DMS 273 treated with DMSO at 0.1 percent for 48 hours (cell line): ENCODE data around the gene ASTN2.

ENCODE experiments used
- DNase-seq: peaks from one replicate; lab custom pipeline; 2025; lab: John Stamatoyannopoulos, UW

The ASTN2 gene

DNA sequence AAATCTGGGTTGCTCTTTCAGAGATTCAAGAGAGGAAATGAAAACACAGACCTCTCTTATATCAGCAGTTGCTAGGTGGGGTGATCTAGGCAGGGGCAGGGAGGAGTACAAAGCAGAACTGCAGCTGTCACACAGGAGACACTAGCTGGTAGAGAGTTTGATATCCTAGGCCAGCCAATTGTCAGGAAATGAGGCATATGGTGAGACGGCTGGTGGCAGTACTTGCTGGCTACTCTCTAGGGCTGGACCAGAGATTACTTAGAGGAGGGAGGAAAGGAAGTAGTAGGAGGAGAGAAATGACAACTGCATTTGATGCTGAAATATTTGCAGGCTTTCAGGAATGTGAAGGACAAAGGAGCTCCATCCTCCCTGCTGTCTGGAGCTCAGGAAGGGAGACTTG is 614.0 kb downstream of the ASTN2 start:
- peak; percentile 56 for DNase-seq

GRCh38 chr9:116800074-116800473 is 614.8 kb downstream of the ASTN2 start:
- no peak for DNase-seq

DNA sequence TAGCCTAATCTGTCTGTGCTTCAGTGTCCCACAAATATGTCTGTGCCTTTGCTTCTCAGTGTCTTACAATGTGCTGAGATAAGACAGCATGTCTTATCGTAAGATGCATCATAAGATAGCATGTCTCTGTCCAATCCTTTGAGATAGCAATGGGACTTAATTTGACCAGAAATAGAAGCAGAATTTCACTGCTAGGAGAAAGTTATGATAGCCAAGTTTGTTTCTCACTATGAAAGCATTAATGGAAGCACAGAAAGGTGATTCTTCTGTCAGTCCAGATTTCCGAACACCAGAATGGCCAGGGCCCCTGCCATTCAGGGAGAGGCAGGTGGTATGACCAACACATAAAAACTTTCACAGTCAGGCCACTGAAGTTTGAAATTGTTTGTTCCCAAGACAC is 616.3 kb downstream of the ASTN2 start:
- DNase-seq: no peak

DNA sequence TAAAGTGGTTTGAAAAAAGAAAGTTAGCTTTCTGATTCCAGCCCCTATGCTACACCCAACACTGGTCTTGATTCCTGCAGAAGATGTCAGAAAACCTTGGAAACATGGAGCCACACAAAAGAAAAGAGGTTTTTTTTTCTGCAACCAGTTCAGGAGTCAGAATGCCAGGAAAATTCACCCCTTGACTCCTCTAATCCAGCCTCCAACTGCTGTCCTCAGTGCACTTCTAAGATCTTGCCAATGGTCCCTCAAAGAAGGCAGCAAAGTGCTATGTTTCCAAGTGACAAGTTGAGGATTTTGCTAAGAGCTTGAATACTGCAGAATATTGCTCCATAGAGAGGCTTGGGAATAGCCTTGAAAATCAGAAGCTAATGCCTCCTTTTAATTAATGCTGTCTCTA is 617.6 kb downstream of the ASTN2 start:
- DNase-seq: no peak

DNA sequence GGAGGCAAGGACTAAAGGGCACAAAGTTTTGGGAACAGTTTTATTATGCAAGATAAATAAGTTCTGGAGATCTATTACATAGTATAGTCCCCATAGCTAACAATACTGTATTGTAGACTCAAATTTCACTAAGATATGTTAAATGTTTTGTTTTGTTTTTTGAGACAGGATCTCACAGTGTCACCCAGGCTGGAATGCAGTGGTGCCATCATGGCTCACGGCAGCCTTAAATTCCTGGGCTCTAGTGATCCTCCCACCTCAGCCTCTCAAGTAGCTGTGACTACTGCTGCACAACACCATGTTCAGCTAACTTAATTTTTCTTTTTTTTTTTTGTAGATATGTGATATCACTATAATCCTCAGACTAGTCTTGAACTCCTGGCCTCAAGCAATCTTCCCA is 618.2 kb downstream of the ASTN2 start:
- DNase-seq: no peak

- DNase-seq: no peak
These were observed 619.0 kb downstream of the ASTN2 start for GRCh38 chr9:116795821-116796220.

- DNase-seq: no peak
These were observed 622.6 kb downstream of the ASTN2 start for GRCh38 chr9:116792271-116792670.

DNA sequence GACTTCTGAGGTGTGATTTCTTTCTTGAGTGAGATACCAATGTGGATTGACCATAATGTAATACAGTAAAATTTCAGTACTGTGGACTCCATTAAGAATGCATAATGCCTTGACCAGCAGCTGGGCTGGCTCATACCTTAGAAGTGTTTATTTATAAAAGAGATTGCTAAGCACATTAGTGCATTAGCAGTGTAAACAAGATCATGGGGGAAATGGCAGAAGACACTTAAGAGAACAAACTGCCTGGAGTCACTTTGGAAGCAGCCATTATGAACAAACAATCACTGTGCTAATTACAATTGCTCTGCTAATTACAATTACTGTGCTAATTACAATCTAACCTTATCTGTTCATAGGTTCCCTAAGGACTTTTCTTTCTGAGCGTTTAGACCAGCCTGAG is 623.5 kb downstream of the ASTN2 start:
- DNase-seq: no peak

DNA sequence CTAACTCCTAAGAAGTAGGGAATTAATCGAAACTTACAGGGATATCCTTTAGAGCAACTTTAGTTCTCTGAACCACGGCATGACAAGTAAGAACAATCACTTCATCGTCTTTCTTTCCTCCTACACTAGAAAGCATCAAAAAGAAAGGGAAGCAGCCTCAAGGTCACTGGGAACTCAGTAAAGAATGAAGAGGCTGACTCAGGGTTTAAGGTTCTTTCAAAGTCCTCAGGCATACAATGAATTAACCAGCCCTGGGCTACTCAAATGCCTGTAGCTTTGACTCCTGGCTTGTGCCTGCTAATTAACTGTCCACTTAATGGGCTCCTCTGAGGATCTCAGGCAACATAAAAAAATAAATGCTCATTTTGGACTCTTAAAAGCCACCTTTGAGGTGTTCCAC is 625.8 kb downstream of the ASTN2 start:
- no peak for DNase-seq

DNA sequence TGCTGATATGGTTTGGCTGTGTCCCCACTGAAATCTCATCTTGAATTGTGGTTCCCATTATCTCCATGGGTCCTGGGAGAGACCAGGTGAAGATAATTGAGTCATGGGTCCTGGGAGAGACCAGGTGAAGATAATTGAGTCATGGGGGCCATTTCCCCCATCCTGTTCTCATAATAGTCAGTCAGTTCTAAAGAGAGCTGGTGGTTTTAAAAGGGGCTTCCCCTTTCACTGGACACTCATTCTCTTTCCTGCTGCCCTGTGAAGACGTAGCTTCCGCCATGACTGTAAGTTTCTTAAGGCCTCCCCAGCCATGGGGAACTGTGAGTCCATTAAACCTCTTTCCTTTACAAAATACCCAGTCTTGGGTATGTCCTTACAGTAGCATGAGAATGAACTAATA is 628.1 kb downstream of the ASTN2 start:
- no peak for DNase-seq

DNA sequence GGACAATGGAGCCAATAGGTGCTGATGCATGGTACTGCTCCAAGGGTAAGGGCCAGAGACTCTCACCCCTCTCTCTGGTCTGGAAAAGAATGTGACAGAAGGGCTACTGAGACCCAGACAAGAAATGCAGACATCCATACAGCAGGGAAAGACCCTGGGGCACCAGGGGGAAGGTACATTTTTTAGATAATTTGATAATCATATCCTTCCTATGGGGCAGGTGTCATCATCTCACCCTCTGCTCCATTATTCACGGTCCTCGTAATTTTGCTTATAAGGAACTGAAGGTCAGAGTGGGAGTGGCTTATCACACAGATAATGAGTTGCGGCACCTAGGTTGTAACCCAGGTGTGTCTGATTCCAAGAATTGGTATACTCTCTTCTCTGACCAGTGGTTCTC is 637.7 kb downstream of the ASTN2 start:
- no peak for DNase-seq

- no peak for DNase-seq
These were observed 640.3 kb downstream of the ASTN2 start for GRCh38 chr9:116774421-116775180.

DNA sequence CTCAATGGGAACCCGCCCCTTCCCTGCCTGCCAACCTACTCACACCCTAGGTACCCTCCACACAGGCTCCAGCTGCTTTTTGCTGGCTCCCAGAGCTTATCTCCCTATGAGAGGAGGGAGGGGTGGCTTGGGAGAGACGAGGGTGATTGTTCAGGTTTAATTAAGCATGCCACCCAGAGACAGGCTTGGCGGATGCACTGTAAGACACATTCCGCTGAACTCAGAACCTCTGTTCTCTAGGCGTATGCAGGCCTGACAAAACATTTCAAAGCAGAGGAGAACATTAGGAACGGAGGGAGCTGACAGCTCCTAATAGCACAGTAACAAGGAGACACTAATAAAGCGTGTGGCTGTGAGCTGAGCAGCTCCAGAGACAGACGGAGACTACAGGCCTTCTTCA is 647.6 kb downstream of the ASTN2 start:
- no peak for DNase-seq

DNA sequence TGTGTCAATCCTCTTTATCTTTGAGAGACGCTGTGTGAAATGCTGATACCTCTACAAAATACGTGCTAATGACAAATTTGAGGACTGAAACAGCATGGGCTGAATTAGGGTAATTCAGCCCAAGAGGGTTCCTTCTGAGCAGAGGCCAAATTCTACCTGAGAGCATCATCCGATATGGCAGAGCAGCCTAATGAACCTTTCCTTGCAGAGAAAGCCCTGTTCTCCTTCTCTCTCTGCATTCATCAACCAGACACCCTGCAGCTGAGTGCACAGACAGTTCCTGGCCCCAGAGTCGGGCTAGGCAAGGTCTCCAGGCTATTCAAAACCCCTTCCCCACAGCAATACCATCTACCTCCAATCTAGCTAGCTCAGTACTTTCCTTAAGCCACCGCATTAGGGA is 649.8 kb downstream of the ASTN2 start:
- DNase-seq: no peak

DNA sequence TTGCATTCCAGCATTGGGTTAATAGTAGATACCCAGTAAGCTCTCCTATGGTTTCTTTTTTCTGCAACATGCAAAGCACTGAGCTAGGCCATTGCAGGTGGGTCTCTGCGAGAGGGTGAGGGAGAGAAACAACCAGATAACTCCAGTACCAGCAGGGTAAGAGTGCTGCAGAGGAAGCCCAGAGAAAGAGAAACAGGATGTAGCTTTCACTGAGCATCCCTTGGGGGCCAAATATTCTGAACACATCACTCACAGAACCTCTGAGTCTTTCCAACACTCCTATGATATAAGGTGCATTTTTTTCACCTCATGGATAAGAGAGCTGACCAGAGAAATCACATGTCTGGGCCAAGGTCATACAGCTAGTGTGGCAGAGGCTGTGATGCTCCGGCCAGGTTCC is 651.1 kb downstream of the ASTN2 start:
- DNase-seq: no peak

- no peak for DNase-seq
These were observed 654.2 kb downstream of the ASTN2 start for GRCh38 chr9:116760636-116761035.

- DNase-seq: peak; percentile 52
These were observed 657.8 kb downstream of the ASTN2 start for GRCh38 chr9:116757030-116757429.

DNA sequence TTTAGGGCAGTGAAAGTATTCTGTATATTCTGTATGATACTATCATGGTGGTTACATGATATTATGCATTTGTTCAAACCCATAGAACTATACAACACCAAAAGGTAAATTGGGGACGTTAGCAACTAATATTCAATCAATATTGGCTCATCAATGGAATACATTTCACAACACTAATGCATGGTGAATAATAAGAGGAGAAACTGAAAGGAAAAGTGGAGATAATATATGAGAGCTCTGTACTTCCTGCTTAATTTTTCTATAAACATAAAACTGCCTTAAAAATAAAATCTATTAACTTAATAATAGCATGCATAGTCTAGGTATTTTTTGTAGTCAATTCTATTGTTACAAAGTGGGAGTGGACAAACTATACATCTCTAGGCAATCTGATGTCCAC is 661.5 kb downstream of the ASTN2 start:
- no peak for DNase-seq

DNA sequence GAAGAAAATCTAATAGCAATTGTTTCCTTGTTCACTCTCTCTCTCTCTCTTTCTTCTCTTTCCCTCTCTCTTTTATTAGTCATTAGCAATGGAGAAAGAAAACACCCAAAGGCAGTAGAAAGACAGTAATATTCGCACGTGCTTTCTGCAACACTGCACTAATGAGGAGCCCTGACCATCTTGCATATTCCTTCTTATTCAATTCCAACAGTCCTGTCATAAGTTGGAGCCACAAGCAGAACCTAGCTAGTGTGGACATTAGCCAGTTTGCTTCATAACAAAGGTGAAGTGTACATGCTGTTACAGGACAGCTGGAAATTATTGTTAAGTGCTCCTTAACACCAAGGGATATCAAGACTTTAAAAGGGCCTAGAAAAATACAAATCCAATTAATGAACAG is 664.3 kb downstream of the ASTN2 start:
- no peak for DNase-seq

GRCh38 chr9:116749772-116750171 is 665.1 kb downstream of the ASTN2 start:
- no peak for DNase-seq

- no peak for DNase-seq
These were observed 665.7 kb downstream of the ASTN2 start for GRCh38 chr9:116749176-116749575.

- DNase-seq: no peak
These were observed 673.1 kb downstream of the ASTN2 start for GRCh38 chr9:116741742-116742141.

DNA sequence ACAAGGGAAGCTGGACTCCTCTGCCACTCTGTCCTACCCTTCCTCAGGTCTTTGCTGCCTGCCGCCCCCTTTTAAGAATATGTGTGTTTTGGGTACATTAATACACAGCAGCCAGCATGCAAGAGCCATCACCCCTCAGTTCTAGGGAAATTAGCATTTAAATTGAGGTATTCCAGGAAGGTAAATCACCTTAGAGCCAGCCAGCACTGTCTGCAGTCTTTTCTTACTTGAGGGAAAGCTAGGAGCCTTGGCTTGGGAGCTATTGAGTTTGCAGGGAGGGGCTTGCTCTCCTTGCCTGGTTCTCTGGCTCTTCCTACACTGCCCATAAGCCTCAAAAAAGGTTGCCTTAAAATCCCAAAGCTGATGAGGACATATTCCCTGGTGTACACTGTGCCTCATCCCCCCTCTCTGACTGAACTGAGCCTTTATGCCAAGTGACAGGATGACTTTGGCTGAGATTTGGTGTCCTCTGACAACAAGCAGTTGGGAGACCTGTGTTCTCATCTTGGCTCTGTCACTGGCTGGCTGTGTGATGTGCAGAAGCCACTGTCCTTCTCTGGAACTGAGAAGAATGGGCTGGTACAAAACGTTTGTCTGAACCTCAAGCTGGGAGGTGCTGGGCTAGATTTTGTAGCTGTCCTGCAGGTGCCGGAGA is 673.6 kb downstream of the ASTN2 start:
- no peak for DNase-seq

DNA sequence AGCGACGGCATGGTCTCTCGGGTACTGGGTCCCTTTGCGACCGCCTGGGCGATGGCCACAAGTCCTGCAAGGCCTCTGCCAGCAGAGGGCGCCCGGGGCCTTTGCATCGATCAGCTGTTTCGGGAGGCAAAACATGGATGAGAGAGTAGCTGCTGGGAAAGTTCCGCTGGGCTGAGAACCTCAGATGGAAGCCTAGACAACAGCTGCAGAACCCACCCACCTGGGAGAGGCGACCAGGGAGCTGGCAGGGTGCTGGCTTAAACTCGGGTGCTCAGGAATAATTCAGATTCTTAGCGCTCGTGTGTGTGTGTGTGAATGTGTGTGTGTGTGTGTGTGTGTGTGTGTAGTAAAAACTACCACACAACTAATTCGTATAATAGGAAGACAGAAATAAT is 677.7 kb downstream of the ASTN2 start:
- DNase-seq: peak; percentile 36
